Panc1 (cell line): ENCODE results near the gene SMCHD1.

Experiments
- CTCF ChIP-seq: fragments of 450-650 bp; IDR thresholded peaks from 2 replicates; pipeline ENCODE4 v1.5.1; 2017; ENCODE audit warnings: mild to moderate bottlenecking
- POLR2AphosphoS5 ChIP-seq: IDR thresholded peaks from 2 replicates; pipeline ENCODE4 v1.6.1; 2012; ENCODE audit warnings: mild to moderate bottlenecking, low read depth, low read length, moderate library complexity

GRCh38 chr18:2787225-2787624, 131.7 kb downstream of the SMCHD1 start:
- TF ChIP-seq CTCF (no peak), POLR2AphosphoS5 (no peak)
